ENCODE measurements around the gene MYO7B. TPM values are rescaled to one million over a fixed set of nuclear protein-coding genes. Genes with fewer than 3 reads are reported as not detected.

The MYO7B gene
- total RNA-seq, 4 donors from 2014 or later = 0.21 to 0.48 (median 0.28) TPM

- TF ChIP-seq POLR2A (IDR thresholded peaks at IDR 0.05) = no peak
- TF ChIP-seq CTCF (IDR thresholded peaks at IDR 0.05) = no peak
- DNase-seq = no peak
- peak overlapping the region; percentile 34 to 92 for H3K27ac ChIP-seq
- intact Hi-C loops (cut with DNase I; ENCODE audit: low total_unique reads) = no loop called here
- H3K36me3 ChIP-seq = no peaks in the 10 kb centered on the region
- H3K4me3 ChIP-seq = no peak overlapping the region
- H3K9me3 ChIP-seq = no peaks in the 10 kb centered on the region
- peaks cover 6 to 10% of the 10 kb centered on the region in 2 donors for H3K4me1 ChIP-seq
- H3K27me3 ChIP-seq = no peaks in the 10 kb centered on the region
These were observed 100.1 kb downstream of the MYO7B start for GRCh38 chr2:127635380-127636237.

GRCh38 chr2:127636248-127637235 lies 101.1 kb downstream of the MYO7B start:
- Histone ChIP-seq H3K4me3 (no peak overlapping the region), H3K27ac (peak overlapping the region; percentile 88 to 92), H3K36me3 (no peaks in the 10 kb centered on the region), H3K9me3 (no peaks in the 10 kb centered on the region), H3K27me3 (no peaks in the 10 kb centered on the region), H3K4me1 (peaks cover 6 to 10% of the 10 kb centered on the region in 2 donors)
- TF ChIP-seq CTCF (IDR thresholded peaks at IDR 0.05) (no peak), POLR2A (IDR thresholded peaks at IDR 0.05) (no peak)
- DNase-seq = no peak
- intact Hi-C loops (cut with DNase I; ENCODE audit: low total_unique reads) = no loop called here

- Histone ChIP-seq H3K36me3 (no peaks in the 10 kb centered on the region), H3K27me3 (no peaks in the 10 kb centered on the region), H3K4me1 (peaks cover 6 to 10% of the 10 kb centered on the region in 2 donors), H3K9me3 (no peaks in the 10 kb centered on the region), H3K4me3 (no peak overlapping the region), H3K27ac (peak overlapping the region; percentile 88 to 92)
- DNase-seq = no peak
- intact Hi-C loops (cut with DNase I; ENCODE audit: low total_unique reads) = no loop called here
- TF ChIP-seq CTCF (IDR thresholded peaks at IDR 0.05) (no peak), POLR2A (IDR thresholded peaks at IDR 0.05) (no peak)
These were observed 101.8 kb downstream of the MYO7B start for GRCh38 chr2:127637236-127637630.

- Histone ChIP-seq H3K27ac (peak overlapping the region; percentile 88 to 92), H3K4me1 (peaks cover 6 to 10% of the 10 kb centered on the region in 2 donors)
- no peak for TF ChIP-seq POLR2A (IDR thresholded peaks at IDR 0.05)
- TF ChIP-seq CTCF (IDR thresholded peaks at IDR 0.05) = no peak
These were observed 102.3 kb downstream of the MYO7B start for GRCh38 chr2:127637725-127638252.

More at GRCh38 chr2:127637725-127638252, 102.3 kb downstream of the MYO7B start:
- Histone ChIP-seq H3K4me3 (no peak overlapping the region), H3K9me3 (no peaks in the 10 kb centered on the region), H3K27me3 (no peaks in the 10 kb centered on the region), H3K36me3 (no peaks in the 10 kb centered on the region)
- DNase-seq = peak; percentile 52 to 73
- intact Hi-C loops (cut with DNase I; ENCODE audit: low total_unique reads) = no loop called here

Measured in uterus (tissue), 4 donors.